GM19240 (cell line): Measurements from ENCODE around the gene MND1.
"Not testable (repeated sequence)": the region's sequence is repeated elsewhere in the genome, so short reads cannot be mapped to it uniquely, and the experiment has no call there.

Experiments used
- DNase-seq: peaks from one replicate; pipeline ENCODE4 v3.0.0; 2011; ENCODE audit warnings: low spot score; ENCODE audit not compliant: insufficient read length

The MND1 gene

GRCh38 chr4:153438916-153439756 is 94.6 kb downstream of the MND1 start:
- DNase-seq: no peak

DNA sequence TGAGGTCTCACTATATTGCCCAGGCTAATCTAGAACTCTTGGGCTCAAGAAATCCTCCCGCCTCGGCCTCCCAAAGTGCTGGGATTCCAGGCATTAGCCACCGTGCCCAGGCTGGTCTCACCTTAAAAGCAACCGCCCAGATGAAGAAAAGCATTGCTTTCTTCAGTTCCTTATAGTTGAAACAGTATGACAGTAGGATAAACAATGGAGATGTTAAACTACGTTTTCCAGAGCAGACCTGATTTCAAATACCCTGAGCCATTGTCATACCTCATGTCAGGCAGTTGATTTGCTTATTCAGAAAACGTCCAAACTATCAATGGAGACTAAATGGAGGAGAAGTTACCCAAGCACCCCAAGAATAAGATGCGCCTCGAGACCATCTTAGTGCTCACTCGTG is 95.3 kb downstream of the MND1 start:
- DNase-seq: no peak

DNA sequence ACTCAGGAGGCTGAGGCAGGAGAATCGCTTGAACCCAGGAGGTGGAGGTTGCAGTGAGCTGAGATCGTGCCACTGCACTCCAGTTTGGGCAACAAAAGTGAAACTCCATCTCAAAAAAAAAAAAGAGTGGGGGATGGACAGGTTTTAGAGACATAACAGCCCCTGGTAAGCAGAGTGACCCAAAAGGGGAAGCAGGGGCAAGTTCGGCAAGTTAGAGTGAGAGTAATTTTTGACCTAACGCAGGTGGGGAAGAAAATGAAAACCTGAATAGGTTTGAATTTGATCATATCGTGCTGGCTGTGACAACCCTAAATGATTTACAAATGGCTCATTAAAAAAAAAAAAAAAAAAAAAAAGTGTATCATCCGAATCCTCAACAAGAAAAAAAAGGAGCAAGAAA is 96.0 kb downstream of the MND1 start:
- no peak for DNase-seq

GRCh38 chr4:153447175-153447905 is 102.9 kb downstream of the MND1 start:
- DNase-seq: no peak

DNA sequence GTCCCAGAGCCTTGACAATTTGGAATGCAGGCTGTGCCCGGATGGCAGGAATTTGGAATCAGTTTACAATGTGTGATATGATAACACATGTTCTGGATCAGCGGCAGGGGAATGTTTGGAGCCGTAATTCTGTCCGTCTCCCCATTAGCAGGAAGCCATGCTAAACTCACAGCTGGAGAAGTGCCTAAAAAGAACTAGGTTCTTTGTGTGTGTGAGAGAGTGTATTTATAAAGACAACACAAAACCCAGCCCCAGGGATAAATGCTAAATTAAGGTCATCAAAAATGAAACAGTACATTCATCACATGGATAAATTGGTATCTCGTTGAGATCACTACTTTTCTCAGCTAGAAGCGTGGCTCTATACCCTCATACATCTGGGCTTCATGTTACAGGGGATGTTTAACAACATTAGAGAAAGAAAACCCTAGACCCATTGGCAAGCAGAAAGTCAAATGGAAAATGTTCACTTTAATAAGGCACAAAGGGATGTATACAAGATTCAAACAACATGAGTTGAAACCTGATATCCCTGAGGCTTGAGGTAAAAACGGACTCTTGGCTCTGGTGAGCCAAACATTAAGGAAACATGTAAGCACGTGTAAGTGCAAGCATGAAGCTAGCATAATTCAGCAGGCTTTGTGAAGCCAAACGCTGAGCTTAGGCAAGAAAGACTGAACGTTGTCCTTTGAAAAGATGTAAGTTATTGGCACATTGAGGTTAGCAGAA is 103.7 kb downstream of the MND1 start:
- no peak for DNase-seq

GRCh38 chr4:153449338-153449737 is 104.8 kb downstream of the MND1 start:
- no peak for DNase-seq

DNA sequence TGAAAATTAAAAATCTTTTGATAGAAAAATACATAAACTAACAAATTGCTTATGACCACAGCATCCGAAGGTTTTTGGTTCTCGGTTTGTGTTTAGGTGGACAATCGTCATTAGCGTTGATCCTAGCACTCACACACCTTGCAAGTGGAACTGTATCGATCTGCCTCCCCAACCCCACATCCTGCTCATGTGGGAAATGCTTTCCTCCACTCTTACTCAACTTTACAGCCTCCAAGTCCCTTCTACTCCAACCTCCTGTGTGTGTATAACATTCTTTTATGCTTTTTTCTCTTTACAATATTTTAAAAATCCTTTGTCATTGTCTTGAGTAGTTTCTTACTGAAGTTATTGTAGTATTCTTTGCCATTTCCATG is 106.0 kb downstream of the MND1 start:
- no peak for DNase-seq

- not testable (repeated sequence) for DNase-seq
Measured at GRCh38 chr4:153451145-153451544, 106.7 kb downstream of the MND1 start.

GRCh38 chr4:153451911-153452657 is 107.6 kb downstream of the MND1 start:
- DNase-seq: no peak

- no peak for DNase-seq
Measured at GRCh38 chr4:153452658-153453378, 108.3 kb downstream of the MND1 start.

DNA sequence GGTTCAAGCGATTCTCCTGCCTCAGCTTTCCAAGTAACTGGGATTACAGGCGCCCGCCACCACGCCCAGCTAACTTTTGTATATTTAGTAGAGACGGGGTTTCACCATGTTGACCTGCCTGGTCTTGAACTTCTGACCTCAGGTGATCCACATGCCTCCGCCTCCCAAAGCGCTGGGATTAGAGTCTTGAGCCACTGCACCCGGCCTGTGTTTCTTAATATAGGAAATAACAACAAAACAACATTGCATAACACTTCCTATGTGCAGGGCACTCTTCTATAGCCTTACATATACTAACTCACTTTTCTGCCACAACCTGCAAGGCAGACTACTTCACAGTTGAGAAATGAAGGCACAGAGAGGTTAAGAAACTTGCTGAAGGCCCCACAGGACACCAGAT is 108.9 kb downstream of the MND1 start:
- no peak for DNase-seq

DNA sequence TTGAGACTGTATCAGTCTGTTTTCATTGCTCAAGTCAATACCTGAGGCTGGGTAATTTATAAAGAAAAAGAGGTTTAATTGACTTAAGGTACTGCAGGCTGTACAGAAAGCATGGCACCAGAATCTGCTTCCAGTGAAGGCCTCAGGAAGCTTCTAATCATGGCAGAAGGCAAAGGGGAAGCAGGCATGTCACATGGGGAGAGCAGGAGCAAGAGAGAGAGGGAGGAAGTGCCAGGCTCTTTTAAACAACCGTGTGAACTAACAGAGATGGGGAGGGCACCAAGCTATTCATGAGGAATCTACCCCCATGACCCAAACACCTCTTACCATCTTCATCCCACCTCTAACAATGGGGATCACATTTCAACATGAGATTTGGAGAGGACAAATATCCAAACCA is 114.5 kb downstream of the MND1 start:
- no peak for DNase-seq

DNA sequence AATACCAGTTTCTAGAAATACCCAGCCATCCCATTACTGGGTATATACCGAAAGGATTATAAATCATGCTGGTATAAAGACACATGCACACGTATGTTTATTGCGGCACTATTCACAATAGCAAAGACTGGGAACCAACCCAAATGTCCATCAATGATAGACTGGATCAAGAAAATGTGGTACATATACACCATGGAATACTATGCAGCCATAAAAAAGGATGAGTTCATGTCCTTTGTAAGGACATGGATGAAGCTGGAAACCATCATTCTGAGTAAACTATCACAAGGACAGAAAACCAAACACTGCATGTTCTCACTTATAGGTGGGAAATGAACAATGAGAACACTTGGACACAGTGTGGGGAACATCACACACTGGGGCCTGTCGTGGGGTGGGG is 117.1 kb downstream of the MND1 start:
- not testable (repeated sequence) for DNase-seq

GRCh38 chr4:153464068-153464467 is 119.6 kb downstream of the MND1 start:
- DNase-seq: no peak
